WTC11 (cell line): ENCODE results near the gene PRB3. TPM values are rescaled to one million over a fixed set of nuclear protein-coding genes. Genes with fewer than 3 reads are reported as not detected.

Experiments
- ATAC-seq: fragments of 200-7000 bp; cut with Tn5 transposase; 2 replicates; pipeline ENCODE4 v1.10.0; 2021; ENCODE audit warnings: mild to moderate bottlenecking, moderate library complexity
- CTCF ChIA-PET: fragments of 300-600 bp; sonication (Branson Sonifier 250); formaldehyde crosslinking; loops from one replicate; lab custom pipeline; 2021; ENCODE audit warnings: antibody characterized with exemption; lab: Charles Lee
- POLR2A ChIA-PET: fragments of 350-600 bp; sonication (Branson Sonifier 250); formaldehyde crosslinking; loops from one replicate; lab custom pipeline; 2021; ENCODE audit warnings: antibody characterized with exemption; lab: Charles Lee
- DNase-seq: peaks from one replicate; pipeline ENCODE4 v3.0.0; 2021; ENCODE audit warnings: low spot score
- H3K27ac Mint-ChIP-seq: 2 replicates; pipeline ENCODE4 v1.8.0; 2021; ENCODE audit warnings: mixed read lengths
- H3K27me3 Mint-ChIP-seq: 2 replicates; pipeline ENCODE4 v1.8.0; 2021; ENCODE audit warnings: low read depth, mild to moderate bottlenecking, moderate library complexity, mixed read lengths
- H3K36me3 Mint-ChIP-seq: 2 replicates; pipeline ENCODE4 v1.8.0; 2021; ENCODE audit warnings: mixed read lengths
- H3K4me1 Mint-ChIP-seq: 2 replicates; pipeline ENCODE4 v1.8.0; 2022; ENCODE audit warnings: mixed read lengths
- H3K4me3 Mint-ChIP-seq: 2 replicates; pipeline ENCODE4 v1.8.0; 2021; ENCODE audit warnings: mild to moderate bottlenecking, moderate library complexity, mixed read lengths
- H3K9me3 Mint-ChIP-seq: 2 replicates; pipeline ENCODE4 v1.8.0; 2021; ENCODE audit warnings: mixed read lengths
- FOXK1 ChIP-seq: sonication (generic); formaldehyde crosslinking; IDR thresholded peaks from 2 replicates; pipeline ENCODE4 v1.8.0; 2022; ENCODE audit warnings: mild to moderate bottlenecking, moderate library complexity, missing genetic modification reagents
- GRHL2 ChIP-seq: fragments of 250-450 bp; sonication (Bioruptor Pico); IDR thresholded peaks from 2 replicates; pipeline ENCODE4 v1.8.0; 2022; ENCODE audit warnings: mild to moderate bottlenecking, moderate library complexity; ENCODE audit not compliant: insufficient replicate concordance, severe bottlenecking
- JUN ChIP-seq: sonication (generic); formaldehyde crosslinking; IDR thresholded peaks from 2 replicates; pipeline ENCODE4 v1.8.0; 2023; ENCODE audit warnings: mild to moderate bottlenecking, missing genetic modification reagents
- NFATC4 ChIP-seq: fragments of 250-450 bp; sonication (Bioruptor Pico); IDR thresholded peaks from 2 replicates; pipeline ENCODE4 v1.9.0; 2021; ENCODE audit warnings: mild to moderate bottlenecking
- NFE2L1 ChIP-seq: sonication (generic); formaldehyde crosslinking; IDR thresholded peaks from 2 replicates; pipeline ENCODE4 v1.8.1; 2023; ENCODE audit warnings: missing genetic modification reagents
- OVOL2 ChIP-seq: fragments of 250-450 bp; sonication (Bioruptor Pico); IDR thresholded peaks from 2 replicates; pipeline ENCODE4 v1.9.0; 2021; ENCODE audit warnings: mild to moderate bottlenecking, borderline replicate concordance
- RORB ChIP-seq: fragments of 250-450 bp; sonication (Bioruptor Pico); IDR thresholded peaks from 2 replicates; pipeline ENCODE4 v1.9.0; 2021; ENCODE audit warnings: mild to moderate bottlenecking
- TCF7 ChIP-seq: sonication (generic); formaldehyde crosslinking; IDR thresholded peaks from 2 replicates; pipeline ENCODE4 v1.8.0; 2022; ENCODE audit warnings: mild to moderate bottlenecking, low read depth, missing genetic modification reagents, moderate library complexity
- TP53 ChIP-seq: sonication (generic); formaldehyde crosslinking; IDR thresholded peaks from 2 replicates; pipeline ENCODE4 v1.8.1; 2023; ENCODE audit warnings: mild to moderate bottlenecking, missing genetic modification reagents
- ZNF232 ChIP-seq: sonication (generic); formaldehyde crosslinking; IDR thresholded peaks from 2 replicates; pipeline ENCODE4 v1.8.0; 2022; ENCODE audit warnings: mild to moderate bottlenecking, missing genetic modification reagents
- ZNF317 ChIP-seq: sonication (generic); formaldehyde crosslinking; IDR thresholded peaks from 2 replicates; pipeline ENCODE4 v1.8.1; 2023; ENCODE audit warnings: low read depth, mild to moderate bottlenecking, moderate library complexity, missing genetic modification reagents, borderline replicate concordance
- ZNF425 ChIP-seq: fragments of 250-450 bp; sonication (Bioruptor Pico); conservative IDR thresholded peaks from 2 replicates; pipeline ENCODE4 v1.9.0; 2021; ENCODE audit warnings: mild to moderate bottlenecking
- total RNA-seq: library from RNA; stranded (reverse); gene quantifications from 3 replicates; pipeline ENCODE4 v1.2.3, GENCODE V29; 2021
- TF ChIP-seq, protein P1 (sequence below): fragments of 250-450 bp; sonication (Bioruptor Pico); IDR thresholded peaks from 2 replicates; pipeline ENCODE4 v2.1.2; 2022; ENCODE audit warnings: mild to moderate bottlenecking, moderate library complexity
- TF ChIP-seq, protein P2 (sequence below): sonication (generic); formaldehyde crosslinking; IDR thresholded peaks from 2 replicates; pipeline ENCODE4 v1.8.0; 2022; ENCODE audit warnings: mild to moderate bottlenecking, missing genetic modification reagents
- TF ChIP-seq, protein P3 (sequence below): sonication (generic); formaldehyde crosslinking; conservative IDR thresholded peaks from 2 replicates; pipeline ENCODE4 v1.8.1; 2022; ENCODE audit warnings: mild to moderate bottlenecking, missing genetic modification reagents
- TF ChIP-seq, protein P4 (sequence below): sonication (generic); formaldehyde crosslinking; IDR thresholded peaks from 2 replicates; pipeline ENCODE4 v1.8.1; 2023; ENCODE audit warnings: mild to moderate bottlenecking, missing genetic modification reagents
- TF ChIP-seq, protein P5 (sequence below): sonication (generic); formaldehyde crosslinking; IDR thresholded peaks from 2 replicates; pipeline ENCODE4 v1.8.1; 2022; ENCODE audit warnings: mild to moderate bottlenecking, moderate library complexity, missing genetic modification reagents

The PRB3 gene
- total RNA-seq, 1 experiment from 2014 or later: 0.77 TPM

DNA sequence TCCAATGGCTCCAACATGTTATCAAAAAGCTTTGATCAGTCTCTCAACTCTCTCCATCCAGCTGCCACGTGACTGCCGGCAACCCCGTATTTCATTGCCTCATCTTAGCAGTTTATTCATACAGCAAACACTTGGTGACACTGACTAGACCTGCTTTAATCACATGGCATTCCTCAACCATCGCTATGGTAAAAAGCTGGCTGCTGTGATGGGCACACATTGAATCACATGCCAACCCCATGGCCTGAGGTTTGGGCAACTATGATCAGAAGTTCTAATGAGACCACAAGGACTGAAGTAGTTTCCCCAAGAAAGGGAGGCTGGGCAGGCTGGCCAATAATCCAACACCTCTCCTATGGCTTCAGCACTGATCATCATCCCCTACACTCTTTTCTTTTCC lies 42.1 kb downstream of the PRB3 start:
- TF ChIP-seq GRHL2 (CRISPR knock-in tag) (no peak), JUN (CRISPR knock-in tag) (no peak), RORB (CRISPR knock-in tag) (no peak), OVOL2 (CRISPR knock-in tag) (no peak), NFE2L1 (no peak), TP53 (no peak), ZNF232 (no peak), NFATC4 (no peak), ZNF317 (no peak), ZNF425 (CRISPR knock-in tag) (no peak), FOXK1 (CRISPR knock-in tag) (no peak), TCF7 (CRISPR knock-in tag) (no peak)
- TF ChIP-seq, protein P1, sequence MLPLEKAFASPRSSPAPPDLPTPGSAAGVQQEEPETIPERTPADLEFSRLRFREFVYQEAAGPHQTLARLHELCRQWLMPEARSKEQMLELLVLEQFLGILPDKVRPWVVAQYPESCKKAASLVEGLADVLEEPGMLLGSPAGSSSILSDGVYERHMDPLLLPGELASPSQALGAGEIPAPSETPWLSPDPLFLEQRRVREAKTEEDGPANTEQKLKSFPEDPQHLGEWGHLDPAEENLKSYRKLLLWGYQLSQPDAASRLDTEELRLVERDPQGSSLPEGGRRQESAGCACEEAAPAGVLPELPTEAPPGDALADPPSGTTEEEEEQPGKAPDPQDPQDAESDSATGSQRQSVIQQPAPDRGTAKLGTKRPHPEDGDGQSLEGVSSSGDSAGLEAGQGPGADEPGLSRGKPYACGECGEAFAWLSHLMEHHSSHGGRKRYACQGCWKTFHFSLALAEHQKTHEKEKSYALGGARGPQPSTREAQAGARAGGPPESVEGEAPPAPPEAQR (CRISPR knock-in tag): no peak
- TF ChIP-seq, protein P2, sequence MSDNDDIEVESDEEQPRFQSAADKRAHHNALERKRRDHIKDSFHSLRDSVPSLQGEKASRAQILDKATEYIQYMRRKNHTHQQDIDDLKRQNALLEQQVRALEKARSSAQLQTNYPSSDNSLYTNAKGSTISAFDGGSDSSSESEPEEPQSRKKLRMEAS (CRISPR knock-in tag): no peak
- TF ChIP-seq, protein P3, sequence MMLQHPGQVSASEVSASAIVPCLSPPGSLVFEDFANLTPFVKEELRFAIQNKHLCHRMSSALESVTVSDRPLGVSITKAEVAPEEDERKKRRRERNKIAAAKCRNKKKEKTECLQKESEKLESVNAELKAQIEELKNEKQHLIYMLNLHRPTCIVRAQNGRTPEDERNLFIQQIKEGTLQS: no peak
- TF ChIP-seq, protein P4, sequence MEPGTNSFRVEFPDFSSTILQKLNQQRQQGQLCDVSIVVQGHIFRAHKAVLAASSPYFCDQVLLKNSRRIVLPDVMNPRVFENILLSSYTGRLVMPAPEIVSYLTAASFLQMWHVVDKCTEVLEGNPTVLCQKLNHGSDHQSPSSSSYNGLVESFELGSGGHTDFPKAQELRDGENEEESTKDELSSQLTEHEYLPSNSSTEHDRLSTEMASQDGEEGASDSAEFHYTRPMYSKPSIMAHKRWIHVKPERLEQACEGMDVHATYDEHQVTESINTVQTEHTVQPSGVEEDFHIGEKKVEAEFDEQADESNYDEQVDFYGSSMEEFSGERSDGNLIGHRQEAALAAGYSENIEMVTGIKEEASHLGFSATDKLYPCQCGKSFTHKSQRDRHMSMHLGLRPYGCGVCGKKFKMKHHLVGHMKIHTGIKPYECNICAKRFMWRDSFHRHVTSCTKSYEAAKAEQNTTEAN (CRISPR knock-in tag): no peak
- TF ChIP-seq, protein P5, sequence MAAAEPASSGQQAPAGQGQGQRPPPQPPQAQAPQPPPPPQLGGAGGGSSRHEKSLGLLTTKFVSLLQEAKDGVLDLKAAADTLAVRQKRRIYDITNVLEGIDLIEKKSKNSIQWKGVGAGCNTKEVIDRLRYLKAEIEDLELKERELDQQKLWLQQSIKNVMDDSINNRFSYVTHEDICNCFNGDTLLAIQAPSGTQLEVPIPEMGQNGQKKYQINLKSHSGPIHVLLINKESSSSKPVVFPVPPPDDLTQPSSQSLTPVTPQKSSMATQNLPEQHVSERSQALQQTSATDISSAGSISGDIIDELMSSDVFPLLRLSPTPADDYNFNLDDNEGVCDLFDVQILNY (CRISPR knock-in tag): no peak
- Mint-ChIP-seq H3K4me1 (peaks cover 3% of the 10 kb centered on the region; the same call in 1 of the 2 replicates), H3K36me3 (no peaks in the 10 kb centered on the region), H3K4me3 (no peak overlapping the region), H3K27me3 (no peaks in the 10 kb centered on the region), H3K27ac (no peak overlapping the region), H3K9me3 (peaks cover 7% of the 10 kb centered on the region)
- CTCF ChIA-PET: interaction anchor here (1.0 to 2.9 kb wide), 8 partner anchors 18 to 478 kb away, joined by 3 to 20 read pairs (median 9); no protein-coding TSS in a partner anchor
- POLR2A ChIA-PET: no interaction called here
- ATAC-seq (no peak), DNase-seq (no peak)

Other genes with a start within 250 kb of the PRB3 start
- 1.0 to 1.4 TPM (median 1.1 TPM) in 3 replicates for gene TAS2R19, start 247.1 kb downstream of the PRB3 start, total RNA-seq
- 1.2 to 2.0 TPM (median 1.9 TPM) in 3 replicates for gene TAS2R31, start 238.3 kb downstream of the PRB3 start, total RNA-seq
- 0.44 to 0.85 TPM (median 0.69 TPM) in 3 replicates for gene TAS2R46, start 207.4 kb downstream of the PRB3 start, total RNA-seq
- 0.28 to 0.55 TPM (median 0.53 TPM) in 3 replicates for gene TAS2R43, start 177.4 kb downstream of the PRB3 start, total RNA-seq
- gene TAS2R30, start 135.1 kb downstream of the PRB3 start, total RNA-seq: 1.2 to 1.7 TPM (median 1.4 TPM) in 3 replicates
- 11.8 to 12.3 TPM (median 12.2 TPM) in 3 replicates for gene SMIM10L1, start 98.5 kb downstream of the PRB3 start, total RNA-seq
- not detected in 3 replicates for gene TAS2R42, start 82.8 kb downstream of the PRB3 start, total RNA-seq
- gene PRB4, start 40.7 kb upstream of the PRB3 start, total RNA-seq: not detected in 3 replicates
- not detected in 3 replicates for gene PRB2, start 125.9 kb upstream of the PRB3 start, total RNA-seq